NCI-H146 treated with DMSO at 0.1 percent for 48 hours (cell line): Measurements from ENCODE around the gene NFIX.

Source experiments
- DNase-seq: peaks from one replicate; lab custom pipeline; 2025; ENCODE audit not compliant: unreplicated experiment; lab: John Stamatoyannopoulos, UW

Gene NFIX

GRCh38 chr19:13069415-13070359 is 74.4 kb downstream of the NFIX start:
- DNase-seq, result peak; percentile 92

- no peak for DNase-seq
These were observed 75.3 kb downstream of the NFIX start for GRCh38 chr19:13070425-13071140.

GRCh38 chr19:13071444-13072187 is 76.3 kb downstream of the NFIX start:
- DNase-seq, result no peak

- DNase-seq, result no peak
These were observed 77.1 kb downstream of the NFIX start for GRCh38 chr19:13072188-13072908.

- no peak for DNase-seq
These were observed 78.0 kb downstream of the NFIX start for GRCh38 chr19:13073263-13073662.

GRCh38 chr19:13074378-13074777 is 79.1 kb downstream of the NFIX start:
- DNase-seq, result no peak

- DNase-seq, result no peak
These were observed 81.0 kb downstream of the NFIX start for GRCh38 chr19:13076320-13076719.

GRCh38 chr19:13076787-13077186 is 81.5 kb downstream of the NFIX start:
- no peak for DNase-seq

GRCh38 chr19:13077240-13077639 is 82.0 kb downstream of the NFIX start:
- DNase-seq, result no peak

- DNase-seq, result no peak
These were observed 83.1 kb downstream of the NFIX start for GRCh38 chr19:13078381-13078780.

GRCh38 chr19:13078897-13079541 is 83.7 kb downstream of the NFIX start:
- DNase-seq, result no peak

- no peak for DNase-seq
These were observed 84.3 kb downstream of the NFIX start for GRCh38 chr19:13079542-13079986.

- DNase-seq, result peak; percentile 90
These were observed 87.1 kb downstream of the NFIX start for GRCh38 chr19:13082192-13083007.

GRCh38 chr19:13083008-13083404 is 87.7 kb downstream of the NFIX start:
- DNase-seq, result no peak

- no peak for DNase-seq
These were observed 88.4 kb downstream of the NFIX start for GRCh38 chr19:13083627-13084026.

GRCh38 chr19:13085666-13086065 is 90.4 kb downstream of the NFIX start:
- no peak for DNase-seq

GRCh38 chr19:13086341-13086740 is 91.1 kb downstream of the NFIX start:
- DNase-seq, result no peak

GRCh38 chr19:13087295-13087694 is 92.0 kb downstream of the NFIX start:
- DNase-seq, result no peak

GRCh38 chr19:13087795-13088537 is 92.7 kb downstream of the NFIX start:
- DNase-seq, result no peak
